Progenitor cell of endocrine pancreas (in vitro differentiated cells): ENCODE results near the gene FYCO1. TPM values are rescaled to one million over a fixed set of nuclear protein-coding genes. Genes with fewer than 3 reads are reported as not detected.

Source experiments
- DNase-seq: peaks from one replicate; pipeline ENCODE4 v3.0.0; 2021; ENCODE audit warnings: low spot score; ENCODE audit not compliant: unreplicated experiment
- H3K27ac Mint-ChIP-seq: 2 replicates; pipeline ENCODE4 v1.8.0; 2021; ENCODE audit warnings: mild to moderate bottlenecking, moderate library complexity, mixed read lengths
- H3K27me3 Mint-ChIP-seq: 2 replicates; pipeline ENCODE4 v1.8.0; 2021; ENCODE audit warnings: mixed read lengths
- H3K36me3 Mint-ChIP-seq: 2 replicates; pipeline ENCODE4 v1.8.0; 2022; ENCODE audit warnings: mixed read lengths; ENCODE audit not compliant: insufficient read depth
- H3K4me1 Mint-ChIP-seq: 2 replicates; pipeline ENCODE4 v1.8.0; 2021; ENCODE audit warnings: low read depth, mixed read lengths
- H3K4me3 Mint-ChIP-seq: 2 replicates; pipeline ENCODE4 v1.8.0; 2021; ENCODE audit warnings: low read depth, mild to moderate bottlenecking, moderate library complexity, mixed read lengths
- H3K9me3 Mint-ChIP-seq: 2 replicates; pipeline ENCODE4 v1.8.0; 2021; ENCODE audit warnings: low read depth, mixed read lengths
- total RNA-seq: library from RNA; stranded (reverse); gene quantifications from 2 replicates; pipeline ENCODE4 v1.2.1, GENCODE V29; 2021
- TF ChIP-seq, protein P1 (sequence below): fragments of 200-600 bp; sonication (generic); IDR thresholded peaks from one replicate; pipeline ENCODE4 v1.5.0; 2021; ENCODE audit warnings: antibody characterized with exemption, mild to moderate bottlenecking; ENCODE audit not compliant: unreplicated experiment

FYCO1 gene
- total RNA-seq, 1 donor from 2014 or later, result 18.0 TPM

DNA sequence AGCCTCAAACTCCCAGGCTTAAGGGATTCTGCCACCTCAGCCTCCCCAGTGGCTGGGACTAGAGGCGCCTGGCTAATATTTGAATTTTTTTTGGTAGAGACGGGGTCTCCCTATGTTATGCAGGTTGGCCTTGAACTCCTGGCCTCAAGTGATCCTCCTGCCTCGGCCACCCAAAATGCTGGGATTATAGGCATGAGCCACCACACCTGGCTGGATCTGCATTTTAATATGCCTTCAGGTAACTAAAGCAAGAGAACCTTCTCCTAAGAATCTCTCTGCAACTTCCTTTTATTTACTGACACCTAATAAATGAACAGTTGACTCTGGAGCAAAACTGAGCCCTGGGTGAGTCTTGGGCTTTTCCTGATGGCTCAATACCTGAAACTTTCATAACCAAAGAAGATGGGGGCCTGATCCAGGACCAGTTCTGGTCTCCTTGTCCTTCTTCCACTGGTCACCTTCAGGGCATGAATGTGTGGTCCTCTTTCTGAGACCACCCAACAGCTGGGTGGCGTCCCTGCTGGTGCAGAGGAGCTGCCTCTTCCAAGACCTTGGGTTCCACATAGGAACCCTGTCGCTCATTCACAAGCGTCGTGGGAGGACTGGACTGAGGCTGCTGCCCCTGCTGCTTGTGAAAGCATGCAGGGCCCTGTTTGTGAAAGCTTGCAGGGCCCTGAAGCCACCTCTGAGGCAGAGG is 81.1 kb downstream of the FYCO1 start:
- H3K4me3 Mint-ChIP-seq, result no peak overlapping the region
- H3K9me3 Mint-ChIP-seq, result no peaks in the 10 kb centered on the region
- no peaks in the 10 kb centered on the region for H3K27me3 Mint-ChIP-seq
- H3K4me1 Mint-ChIP-seq, result peaks cover 2% of the 10 kb centered on the region
- H3K27ac Mint-ChIP-seq, result no peak overlapping the region
- no peak for DNase-seq
- peaks cover 4% of the 10 kb centered on the region for H3K36me3 Mint-ChIP-seq
- TF ChIP-seq, protein P1, sequence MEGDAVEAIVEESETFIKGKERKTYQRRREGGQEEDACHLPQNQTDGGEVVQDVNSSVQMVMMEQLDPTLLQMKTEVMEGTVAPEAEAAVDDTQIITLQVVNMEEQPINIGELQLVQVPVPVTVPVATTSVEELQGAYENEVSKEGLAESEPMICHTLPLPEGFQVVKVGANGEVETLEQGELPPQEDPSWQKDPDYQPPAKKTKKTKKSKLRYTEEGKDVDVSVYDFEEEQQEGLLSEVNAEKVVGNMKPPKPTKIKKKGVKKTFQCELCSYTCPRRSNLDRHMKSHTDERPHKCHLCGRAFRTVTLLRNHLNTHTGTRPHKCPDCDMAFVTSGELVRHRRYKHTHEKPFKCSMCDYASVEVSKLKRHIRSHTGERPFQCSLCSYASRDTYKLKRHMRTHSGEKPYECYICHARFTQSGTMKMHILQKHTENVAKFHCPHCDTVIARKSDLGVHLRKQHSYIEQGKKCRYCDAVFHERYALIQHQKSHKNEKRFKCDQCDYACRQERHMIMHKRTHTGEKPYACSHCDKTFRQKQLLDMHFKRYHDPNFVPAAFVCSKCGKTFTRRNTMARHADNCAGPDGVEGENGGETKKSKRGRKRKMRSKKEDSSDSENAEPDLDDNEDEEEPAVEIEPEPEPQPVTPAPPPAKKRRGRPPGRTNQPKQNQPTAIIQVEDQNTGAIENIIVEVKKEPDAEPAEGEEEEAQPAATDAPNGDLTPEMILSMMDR, result no peak

DNA sequence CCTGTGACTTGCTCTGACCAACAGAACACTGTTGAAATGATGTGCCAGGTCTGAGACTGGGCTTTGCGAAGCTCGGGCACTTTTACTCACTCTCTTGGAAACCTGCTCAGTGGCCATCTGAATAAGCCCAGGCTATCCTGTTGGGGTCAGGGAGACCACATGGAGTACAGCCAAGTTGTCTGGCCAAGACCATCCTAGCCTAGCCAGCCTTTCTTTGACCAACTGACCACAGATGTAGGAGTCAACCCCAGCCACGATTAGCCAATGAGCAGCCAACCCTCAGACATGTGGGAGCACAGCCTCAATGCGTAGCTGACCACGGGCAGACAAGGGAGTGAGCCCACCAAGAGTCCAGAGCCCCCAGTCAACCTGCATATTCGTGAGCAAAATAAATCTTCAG is 83.2 kb downstream of the FYCO1 start:
- TF ChIP-seq, protein P1, result no peak
- Mint-ChIP-seq H3K4me1 (peaks cover 2% of the 10 kb centered on the region), H3K27ac (no peak overlapping the region), H3K4me3 (no peak overlapping the region), H3K9me3 (no peaks in the 10 kb centered on the region), H3K36me3 (no peaks in the 10 kb centered on the region), H3K27me3 (no peaks in the 10 kb centered on the region)
- no peak for DNase-seq

DNA sequence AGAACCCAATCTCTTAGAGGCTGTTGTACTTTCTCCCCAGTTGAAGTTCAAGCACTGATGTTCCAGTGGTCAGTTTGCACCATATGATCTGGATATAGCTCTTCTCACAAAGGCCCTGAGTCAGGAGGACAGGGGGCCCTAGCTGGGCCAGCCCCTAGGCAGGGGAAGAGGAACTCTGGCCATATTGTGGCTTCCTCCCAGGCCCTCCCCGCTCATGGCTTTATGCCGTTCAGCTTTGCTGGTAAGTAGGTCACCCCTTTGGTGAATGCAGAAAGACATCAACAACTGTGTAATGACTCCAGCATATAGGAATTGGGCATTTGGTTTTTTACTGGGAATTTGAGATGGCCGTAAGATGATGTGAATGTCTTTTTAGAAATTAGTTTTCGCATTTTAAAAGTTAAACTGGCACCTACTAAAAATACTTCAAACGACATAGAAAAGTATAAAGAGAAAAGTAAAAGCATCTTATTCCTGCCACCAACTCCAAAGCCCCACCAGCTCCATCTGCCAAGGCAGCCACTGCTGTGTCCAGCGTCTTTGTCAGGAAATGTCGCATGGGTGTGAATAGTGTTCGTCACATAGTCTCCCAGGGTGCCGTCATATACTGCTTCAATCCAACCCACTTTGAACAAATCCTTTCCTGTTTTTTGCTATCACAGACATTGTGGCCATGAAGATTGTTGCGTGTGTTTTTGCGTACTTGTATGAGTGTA is 84.0 kb downstream of the FYCO1 start:
- H3K36me3 Mint-ChIP-seq, result no peaks in the 10 kb centered on the region
- no peak overlapping the region for H3K27ac Mint-ChIP-seq
- no peaks in the 10 kb centered on the region for H3K27me3 Mint-ChIP-seq
- DNase-seq, result no peak
- peaks cover 2% of the 10 kb centered on the region for H3K4me1 Mint-ChIP-seq
- no peak overlapping the region for H3K4me3 Mint-ChIP-seq
- TF ChIP-seq, protein P1, result no peak
- H3K9me3 Mint-ChIP-seq, result no peaks in the 10 kb centered on the region

DNA sequence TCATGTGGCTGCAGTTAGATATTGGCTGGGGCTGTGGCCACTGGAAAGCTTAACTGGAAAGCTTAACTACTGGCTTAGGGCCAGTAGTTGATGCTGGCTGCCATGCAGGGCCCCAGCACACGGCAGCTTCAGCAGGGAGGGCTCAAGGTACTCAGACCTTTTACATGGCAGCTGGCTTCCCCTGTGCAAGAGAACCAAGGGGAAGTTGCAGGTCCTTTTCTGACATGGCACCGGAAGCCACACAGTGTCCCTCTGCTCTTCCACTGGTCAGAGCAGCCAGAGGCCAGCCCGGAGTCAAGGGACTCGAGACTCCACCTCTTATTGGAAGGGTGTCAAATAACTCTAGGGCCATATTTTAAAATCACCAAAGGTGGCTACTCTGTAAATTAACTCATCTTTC is 84.7 kb downstream of the FYCO1 start:
- no peak overlapping the region for H3K4me3 Mint-ChIP-seq
- no peak overlapping the region for H3K27ac Mint-ChIP-seq
- no peaks in the 10 kb centered on the region for H3K9me3 Mint-ChIP-seq

DNA sequence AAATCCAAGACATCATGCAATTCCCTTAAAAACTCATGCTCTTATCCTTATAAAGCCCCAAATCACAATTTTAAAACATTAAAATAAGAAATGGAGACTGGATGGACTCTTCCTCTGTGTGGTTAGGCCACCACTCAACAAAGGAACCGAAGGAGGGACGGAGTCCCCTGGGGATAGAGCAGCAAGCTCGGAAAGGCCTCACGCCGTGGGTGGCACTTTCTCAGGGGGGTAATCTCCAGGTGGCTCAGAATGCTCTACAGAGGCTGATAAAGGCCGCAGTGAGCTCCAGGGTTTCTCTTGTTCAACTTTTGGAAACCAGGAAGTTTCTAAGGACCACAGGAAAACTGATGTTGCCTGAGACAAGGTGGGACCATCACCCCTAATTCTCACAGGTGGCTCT is 86.1 kb downstream of the FYCO1 start:
- no peak overlapping the region for H3K4me3 Mint-ChIP-seq
- TF ChIP-seq, protein P1, result no peak
- no peak for DNase-seq
- no peaks in the 10 kb centered on the region for H3K27me3 Mint-ChIP-seq
- H3K36me3 Mint-ChIP-seq, result no peaks in the 10 kb centered on the region
- no peak overlapping the region for H3K27ac Mint-ChIP-seq
- no peaks in the 10 kb centered on the region for H3K9me3 Mint-ChIP-seq
- no peaks in the 10 kb centered on the region for H3K4me1 Mint-ChIP-seq

More for the DNA sequence above, 84.7 kb downstream of the FYCO1 start:
- no peak for DNase-seq
- no peaks in the 10 kb centered on the region for H3K36me3 Mint-ChIP-seq
- H3K27me3 Mint-ChIP-seq, result no peaks in the 10 kb centered on the region
- peaks cover under 1% of the 10 kb centered on the region for H3K4me1 Mint-ChIP-seq
- TF ChIP-seq, protein P1, result no peak
